GM19239 (cell line): ENCODE data around the gene TMEM41A.

Experiments used
- DNase-seq: peaks from one replicate; pipeline ENCODE4 v3.0.0; 2011; ENCODE audit warnings: low spot score; ENCODE audit not compliant: insufficient read length
- FAIRE-seq: peaks from 2 replicates; lab custom pipeline; 2011; peaks lifted over from hg19 to GRCh38; lab: Jason Lieb, UNC

Gene TMEM41A

DNA sequence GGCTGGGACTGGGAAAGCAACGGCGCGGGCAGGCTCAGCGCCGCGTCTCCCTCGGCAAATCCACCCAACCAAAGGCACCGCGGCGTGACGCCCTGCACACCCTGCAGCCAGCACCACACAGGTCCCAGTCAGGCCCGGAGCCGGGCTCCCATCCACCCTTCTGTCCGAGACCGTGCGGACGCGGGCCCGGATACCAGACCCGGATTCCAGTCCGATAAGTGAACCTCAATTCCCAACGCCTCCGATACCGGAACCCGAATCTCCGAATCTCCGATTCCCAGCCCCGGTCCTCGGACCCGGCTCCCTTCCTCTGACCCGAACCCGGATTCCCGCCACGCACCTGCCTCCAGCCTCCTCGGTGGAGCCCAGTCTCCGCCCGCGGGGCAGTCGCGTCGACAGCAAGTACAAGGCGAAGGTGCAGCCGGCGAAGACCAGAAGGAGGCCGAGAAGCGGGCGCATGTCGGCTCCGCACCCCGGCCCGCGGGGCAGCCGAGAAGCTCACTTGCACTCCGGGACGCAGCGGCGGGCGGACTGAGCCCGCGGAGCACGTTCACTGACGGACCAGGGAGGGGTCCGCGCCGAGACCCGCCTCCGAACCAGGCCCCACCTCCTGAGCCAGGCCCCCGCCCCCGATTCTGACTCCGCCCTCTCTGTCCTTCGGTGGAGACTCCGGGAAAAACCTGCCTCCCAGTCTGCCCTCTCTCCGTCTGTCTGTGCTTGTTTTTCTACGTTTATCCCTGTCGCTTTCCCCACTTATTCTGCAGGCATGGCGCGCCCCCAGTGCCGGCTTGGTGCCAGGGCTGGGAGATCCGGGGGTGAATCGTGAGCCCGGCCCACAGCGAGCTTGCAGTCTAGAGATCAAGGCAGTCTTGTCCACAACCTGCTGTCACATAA, at the start of gene TMEM41A:
Gene TMEM41A, minus strand, starts transcription at position 533 of the 894 bp plus-strand sequence. Its CDS starts 74 bp downstream, at position 459.
- DNase-seq = peak; percentile 88
- FAIRE-seq = peak; percentile 81

DNA sequence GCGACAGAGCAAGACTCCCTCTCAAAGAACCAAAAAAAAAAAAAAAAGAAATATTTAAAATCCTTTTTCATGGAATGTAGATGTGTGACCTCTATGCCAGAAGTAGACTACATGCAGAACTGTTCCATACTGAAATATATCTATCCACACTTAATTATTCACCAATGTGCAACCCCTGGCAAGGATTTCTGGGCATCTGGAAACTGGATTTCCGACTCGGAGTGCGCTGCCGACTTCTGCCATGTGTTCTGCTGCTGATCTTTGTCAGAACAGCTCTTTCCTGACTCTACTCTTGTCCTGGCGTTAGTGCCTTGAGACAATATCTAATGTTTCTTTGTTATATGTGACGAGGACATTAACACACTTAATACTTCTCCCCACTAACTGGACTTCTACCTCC, 41.9 kb upstream of the TMEM41A start:
- FAIRE-seq (no peak), DNase-seq (no peak)

DNA sequence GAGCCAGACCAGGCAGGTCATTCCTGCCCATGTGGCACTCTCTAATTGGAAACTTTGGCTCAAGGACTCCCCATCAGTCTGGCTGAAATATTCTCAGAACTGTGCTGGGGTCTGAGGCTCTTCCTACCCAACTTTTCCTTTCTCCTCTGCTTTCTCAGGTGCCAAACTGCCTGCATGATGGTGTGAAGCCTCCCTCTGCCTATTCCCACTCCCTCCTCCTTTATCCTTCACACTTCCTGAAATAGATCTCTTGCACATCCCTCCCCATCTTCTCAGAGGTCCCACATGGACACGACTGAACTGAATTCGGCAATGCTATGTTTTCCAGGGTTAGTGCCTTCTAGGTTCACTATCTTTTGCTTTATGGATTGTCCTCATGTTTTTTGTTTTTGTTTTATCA, 41.1 kb upstream of the TMEM41A start:
- no peak for FAIRE-seq
- no peak for DNase-seq

DNA sequence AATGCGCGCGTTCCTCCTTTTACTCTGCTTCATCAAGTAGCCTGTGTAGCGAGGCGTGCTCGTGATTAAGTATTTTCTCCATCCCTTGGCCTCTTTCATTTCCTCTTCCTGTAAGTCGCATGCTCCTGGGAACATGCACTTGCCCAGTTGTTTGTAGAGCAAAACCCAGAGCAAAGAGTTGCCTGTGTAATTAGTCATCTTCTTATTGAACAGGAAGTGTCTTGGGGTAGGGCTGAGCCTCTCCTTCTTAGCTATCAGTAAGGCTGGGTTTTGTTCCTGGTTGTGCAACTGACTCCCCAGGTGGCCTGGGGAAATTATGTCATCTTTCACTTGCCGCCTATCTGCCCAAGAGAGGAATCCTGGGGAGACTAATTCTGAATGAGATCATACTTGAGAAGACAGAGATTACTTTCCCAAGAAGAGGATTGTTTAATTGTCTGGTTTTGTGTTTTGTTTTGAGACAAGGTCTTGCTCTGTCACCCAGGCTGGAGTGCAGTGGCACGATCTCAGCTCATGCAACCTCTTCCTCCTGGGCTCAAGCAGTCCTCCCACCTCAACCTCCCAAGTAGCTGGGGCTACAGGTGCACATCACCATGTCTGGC, 38.6 kb upstream of the TMEM41A start:
- peak; percentile 73 for DNase-seq

DNA sequence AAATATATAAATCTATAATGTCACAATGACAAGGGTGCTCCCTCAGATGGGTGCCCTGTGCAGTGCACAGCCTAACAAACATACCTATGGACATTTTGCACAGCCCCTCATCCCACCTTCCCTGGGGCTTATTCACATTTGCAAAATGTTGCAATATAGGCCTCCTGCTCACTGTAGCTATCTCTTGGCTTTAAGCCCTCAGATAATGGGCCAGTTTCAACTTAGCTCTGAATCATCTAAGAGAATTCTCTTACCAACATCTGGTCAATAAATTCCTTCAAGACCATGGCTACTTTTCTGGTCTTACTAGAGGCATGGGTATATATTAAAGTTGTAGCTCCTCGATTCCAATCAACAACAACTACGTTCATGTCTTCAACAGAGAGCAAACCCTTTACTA, 35.7 kb upstream of the TMEM41A start:
- FAIRE-seq (no peak), DNase-seq (no peak)

More for the DNA sequence above, 38.6 kb upstream of the TMEM41A start:
- FAIRE-seq = peak; percentile 99

DNA sequence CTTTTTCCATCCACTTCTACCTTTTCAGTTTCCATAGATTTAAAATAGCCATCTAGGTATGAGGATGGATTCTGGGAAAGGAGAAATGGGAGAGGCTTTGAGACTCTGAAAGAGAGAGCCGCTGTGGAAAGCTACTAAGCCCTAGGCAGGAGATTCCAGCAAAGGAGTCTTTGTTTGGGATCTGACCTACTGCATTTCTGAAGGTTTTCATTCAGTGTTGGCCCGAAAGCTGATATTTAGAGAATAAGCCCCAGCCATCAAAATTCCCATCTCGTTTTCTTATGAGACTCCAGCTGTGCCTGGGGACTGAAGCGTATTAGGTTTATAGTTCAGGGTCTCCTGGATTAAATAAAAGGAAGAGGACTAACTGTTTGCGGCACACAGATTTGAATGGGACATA, 34.1 kb upstream of the TMEM41A start:
- FAIRE-seq (no peak), DNase-seq (no peak)

DNA sequence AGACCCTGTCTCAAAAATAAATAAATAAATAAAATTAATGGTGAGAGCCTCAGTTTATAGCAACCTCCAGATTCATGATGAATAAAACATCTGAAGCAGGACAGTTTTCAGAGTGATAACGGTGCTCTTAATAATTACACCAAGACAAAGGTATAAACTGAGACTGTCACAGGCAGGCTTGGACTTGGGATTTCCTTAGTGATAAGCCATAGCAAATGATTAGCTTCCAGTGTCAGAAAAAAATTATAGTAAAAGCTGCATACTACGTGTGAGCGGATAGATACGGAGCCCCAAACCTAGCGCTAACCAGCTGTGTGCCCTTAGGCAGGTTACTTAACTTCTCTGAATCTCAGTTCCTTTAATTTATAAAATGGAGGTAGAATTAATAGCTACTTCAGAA, 32.0 kb upstream of the TMEM41A start:
- FAIRE-seq (no peak), DNase-seq (no peak)

DNA sequence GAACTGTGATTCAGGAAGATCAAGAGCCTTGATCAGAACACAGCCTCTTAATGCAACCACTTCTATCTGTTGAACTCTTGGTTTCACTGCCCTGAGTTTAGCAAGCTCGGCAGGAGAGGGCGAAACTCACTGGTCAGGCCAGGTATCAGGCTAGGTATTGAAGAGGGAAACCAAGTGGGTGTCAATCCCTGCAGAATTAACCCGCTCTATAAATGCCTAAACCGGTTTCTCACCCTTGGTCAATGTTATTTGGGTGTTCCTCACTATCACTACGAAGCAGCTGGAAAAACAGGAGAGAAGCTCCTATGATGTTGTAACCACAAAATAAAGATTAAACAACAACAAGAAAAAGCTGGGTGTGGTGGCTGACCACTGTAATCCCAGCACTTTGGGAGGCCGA, 29.7 kb upstream of the TMEM41A start:
- FAIRE-seq (no peak), DNase-seq (no peak)

DNA sequence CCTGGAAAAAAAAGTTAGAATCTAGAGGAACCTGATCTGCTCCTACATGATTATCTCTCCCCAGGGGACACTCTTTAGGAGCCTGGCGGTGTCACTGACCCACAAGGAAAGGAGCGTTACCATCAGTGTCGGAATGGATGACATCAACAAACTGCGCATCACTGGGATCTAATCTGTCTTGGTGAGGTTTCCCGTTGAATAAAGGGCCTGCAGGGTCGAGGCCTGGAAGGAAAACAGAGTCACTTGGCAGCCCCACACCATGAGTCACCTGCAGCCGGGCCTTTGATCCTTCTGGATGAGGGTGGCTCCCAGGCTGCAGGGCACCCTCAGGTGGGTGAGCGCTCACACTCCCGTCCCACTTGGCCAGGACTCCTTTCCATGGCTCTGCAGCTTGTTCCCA, 28.5 kb upstream of the TMEM41A start:
- FAIRE-seq = no peak
- DNase-seq = no peak

DNA sequence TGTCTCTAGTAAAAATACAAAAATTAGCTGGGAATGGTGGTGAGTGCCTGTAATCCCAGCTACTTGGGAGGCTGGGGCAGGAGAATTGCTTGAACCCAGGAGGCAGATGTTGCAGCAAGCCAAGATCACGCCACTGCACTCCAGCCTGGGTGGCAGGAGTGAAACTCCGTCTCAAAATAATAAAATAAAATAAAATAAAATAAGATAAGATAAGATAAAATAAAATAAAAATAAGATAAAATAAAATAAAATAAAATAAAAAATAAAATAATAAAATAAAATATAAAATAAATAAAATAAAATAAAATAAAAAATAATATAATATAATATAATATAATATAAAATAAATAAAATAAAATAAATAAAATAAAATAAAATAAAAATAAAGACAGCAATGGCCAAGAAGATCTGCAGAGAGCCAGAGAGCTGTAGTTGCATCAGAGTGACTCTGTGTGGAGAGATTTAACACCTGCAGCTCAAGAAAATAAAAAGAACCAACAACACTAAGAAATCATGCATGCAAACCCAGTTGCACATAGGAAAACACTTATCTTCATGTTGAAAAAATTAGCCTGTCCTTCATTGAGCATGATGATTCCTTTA, 27.6 kb upstream of the TMEM41A start:
- no peak for FAIRE-seq

DNA sequence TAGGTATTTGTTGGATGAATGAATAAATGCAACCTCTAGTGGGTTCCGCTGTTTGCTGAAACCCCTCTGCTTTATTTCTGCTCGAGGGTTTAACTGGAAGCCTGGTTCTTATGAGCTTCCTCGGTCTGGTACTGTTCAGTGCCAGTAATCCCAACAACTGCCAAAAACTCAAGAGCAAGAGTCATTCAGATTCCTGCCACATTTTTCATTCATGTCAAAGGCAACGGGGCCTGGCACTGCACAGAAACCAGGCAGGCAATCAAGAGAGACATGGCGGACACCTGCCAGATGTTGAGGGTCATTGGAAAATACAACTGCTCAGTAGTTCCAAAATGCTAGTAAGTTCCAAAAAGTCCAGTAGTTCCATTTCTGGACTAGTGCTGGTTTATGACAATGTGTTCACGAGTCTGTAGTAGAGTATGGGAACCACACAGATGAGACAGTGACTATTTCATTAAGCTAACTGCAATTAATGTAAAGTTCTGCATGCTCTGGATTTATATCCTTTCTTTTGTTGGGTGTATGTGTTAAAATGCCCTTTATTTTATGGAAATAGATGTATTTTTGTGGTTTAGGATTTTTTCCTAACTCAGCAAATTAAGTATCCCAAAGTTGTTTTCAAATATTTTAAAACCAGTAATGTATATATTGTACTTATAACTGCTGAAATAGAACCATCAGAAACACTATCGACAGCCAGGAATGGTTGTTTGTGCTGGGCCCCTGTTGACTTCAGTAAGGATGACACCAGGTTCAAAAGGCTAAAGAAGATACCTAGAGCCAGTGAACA, 22.7 kb upstream of the TMEM41A start:
- no peak for FAIRE-seq
- DNase-seq = no peak

More for the DNA sequence above, 27.6 kb upstream of the TMEM41A start:
- no peak for DNase-seq

DNA sequence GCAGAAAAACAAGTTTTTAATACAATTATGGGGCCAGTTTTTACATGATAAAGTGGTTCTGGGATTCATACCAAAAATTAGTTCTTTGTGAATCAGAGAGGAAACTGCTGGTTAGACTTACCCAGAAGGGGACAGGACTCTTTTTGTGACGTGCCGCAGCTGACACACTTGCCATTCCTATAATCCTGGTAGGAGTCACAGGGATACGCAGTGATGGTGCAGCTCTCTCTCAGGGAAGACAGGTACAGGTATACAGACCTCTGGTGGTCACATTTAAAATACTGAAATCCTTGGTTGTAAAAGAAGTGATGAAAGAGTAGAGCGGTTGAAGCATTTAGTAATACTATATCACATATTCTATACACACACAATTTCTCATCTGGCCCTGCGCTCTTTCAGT, 20.2 kb upstream of the TMEM41A start:
- FAIRE-seq = no peak
- DNase-seq = no peak

DNA sequence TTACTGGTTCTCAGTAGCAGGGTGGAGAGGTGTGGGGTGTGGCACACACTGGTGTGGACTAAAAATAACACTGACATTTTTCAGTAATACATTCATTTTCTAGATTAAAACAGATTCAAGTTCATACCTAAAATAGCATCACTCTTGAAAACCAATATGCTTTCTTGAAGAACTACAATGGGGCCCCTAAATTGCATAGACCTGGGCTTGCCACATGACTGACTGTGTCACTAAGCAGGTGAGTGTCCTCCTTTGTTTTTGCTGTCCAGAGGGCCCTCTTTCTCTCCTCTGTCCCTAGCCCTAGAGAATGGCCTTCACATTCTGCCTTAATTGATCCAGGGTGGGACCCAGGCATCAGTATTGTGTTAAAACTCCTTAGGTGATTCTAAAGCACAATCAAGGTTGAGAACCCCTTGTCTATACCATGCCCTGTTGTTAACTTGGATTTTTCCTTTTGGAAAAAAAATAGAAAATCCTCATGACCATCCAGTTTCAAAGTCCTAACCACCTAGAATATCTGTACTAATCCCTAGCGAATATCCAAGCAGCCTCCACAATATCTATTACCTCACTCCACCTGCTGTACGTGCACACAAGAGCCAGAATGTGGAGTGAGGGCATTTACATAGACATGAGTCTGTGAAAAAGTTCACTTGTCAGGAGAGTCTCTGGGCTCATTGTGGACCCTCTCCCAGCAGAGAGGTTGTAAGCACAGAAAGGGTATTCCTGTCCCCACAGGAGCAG, 18.7 kb upstream of the TMEM41A start:
- DNase-seq (no peak), FAIRE-seq (no peak)

DNA sequence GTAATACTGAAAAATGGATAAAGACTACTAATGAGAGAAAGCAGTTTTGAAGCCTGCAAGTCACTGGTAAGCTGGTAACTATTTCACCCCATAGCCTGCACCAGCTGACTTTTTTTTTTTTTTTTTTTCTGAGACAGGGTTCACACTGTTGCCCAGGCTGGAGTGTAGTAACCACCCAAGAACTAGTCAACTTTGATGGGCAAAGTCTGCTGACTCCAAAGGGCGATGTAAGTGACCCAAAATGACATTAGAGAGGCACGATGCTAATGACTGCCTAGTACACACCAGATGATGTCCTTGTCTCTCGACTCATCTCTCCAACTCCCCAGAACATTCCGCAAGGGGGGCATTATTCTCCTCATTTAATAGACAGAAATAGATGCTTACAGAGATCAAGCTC, 12.9 kb upstream of the TMEM41A start:
- FAIRE-seq (no peak), DNase-seq (no peak)

DNA sequence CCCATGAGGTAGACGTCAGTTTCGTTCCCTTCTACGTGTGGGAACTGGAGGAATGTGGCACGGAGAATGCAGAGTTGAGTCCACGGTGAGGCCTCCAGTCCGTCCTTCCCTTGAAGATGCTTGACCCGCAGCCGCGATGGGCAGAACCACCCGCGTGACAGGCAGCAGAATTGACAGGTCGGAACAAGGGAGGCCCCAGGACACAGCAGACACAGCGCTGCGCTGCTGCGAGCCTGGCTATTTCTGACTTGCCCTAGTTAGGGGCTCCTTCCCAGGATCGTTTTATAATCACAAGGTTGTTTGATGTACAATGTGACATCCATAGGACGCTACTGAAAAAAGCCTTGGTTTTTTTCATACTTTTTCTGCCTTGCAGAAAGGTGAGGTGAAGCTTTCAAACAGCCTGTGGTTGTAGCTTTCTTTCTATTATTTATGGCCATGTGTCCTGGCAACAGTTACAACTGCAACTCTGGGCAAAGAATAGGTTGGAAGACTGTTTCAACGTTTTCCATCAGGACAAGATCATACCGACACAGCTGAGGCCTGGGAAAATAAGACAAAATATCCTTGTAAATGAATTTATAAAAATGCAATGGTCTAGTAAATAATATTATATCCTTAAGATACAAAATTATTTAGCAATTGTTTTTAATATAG, 9.6 kb upstream of the TMEM41A start:
- DNase-seq (no peak), FAIRE-seq (no peak)

DNA sequence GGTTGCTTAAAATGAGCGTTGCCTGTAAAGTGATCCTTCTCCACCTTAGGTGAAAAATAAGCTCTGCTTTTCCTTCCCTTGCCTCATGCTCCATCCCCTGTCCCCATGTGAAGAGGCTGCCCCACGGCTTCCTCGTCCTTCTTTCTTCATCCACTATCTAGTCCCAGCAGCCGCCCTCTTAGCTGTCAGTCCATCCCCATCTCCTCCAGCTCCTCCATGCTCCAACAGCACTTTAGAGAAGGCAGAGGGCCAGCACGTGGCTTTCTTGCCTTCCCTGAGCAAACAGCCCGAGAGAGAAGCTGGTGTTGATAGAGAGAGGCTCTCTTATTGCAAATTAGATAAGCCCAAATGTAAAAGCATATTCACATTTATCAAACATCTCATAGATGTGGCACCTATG, 9.0 kb upstream of the TMEM41A start:
- no peak for FAIRE-seq
- no peak for DNase-seq

DNA sequence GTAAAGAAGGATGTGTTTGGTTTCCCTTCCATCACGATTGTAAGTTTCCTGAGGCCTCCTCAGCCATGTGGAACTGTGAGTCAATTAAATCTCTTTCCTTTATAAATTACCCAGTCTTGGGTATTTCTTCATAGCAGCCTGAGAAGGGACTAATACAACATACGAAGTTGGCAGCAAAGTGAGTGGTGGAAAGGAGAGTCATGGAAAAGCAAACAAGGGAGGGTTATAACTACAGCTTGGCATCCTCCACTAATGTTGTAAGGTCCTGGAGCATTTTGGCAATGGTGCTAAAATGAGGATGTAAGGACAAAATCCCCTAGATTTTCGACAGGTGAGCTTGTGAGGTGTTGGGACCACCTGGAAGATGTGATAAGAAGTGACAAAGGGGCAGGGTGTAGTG, 5.8 kb upstream of the TMEM41A start:
- DNase-seq = no peak
- no peak for FAIRE-seq

DNA sequence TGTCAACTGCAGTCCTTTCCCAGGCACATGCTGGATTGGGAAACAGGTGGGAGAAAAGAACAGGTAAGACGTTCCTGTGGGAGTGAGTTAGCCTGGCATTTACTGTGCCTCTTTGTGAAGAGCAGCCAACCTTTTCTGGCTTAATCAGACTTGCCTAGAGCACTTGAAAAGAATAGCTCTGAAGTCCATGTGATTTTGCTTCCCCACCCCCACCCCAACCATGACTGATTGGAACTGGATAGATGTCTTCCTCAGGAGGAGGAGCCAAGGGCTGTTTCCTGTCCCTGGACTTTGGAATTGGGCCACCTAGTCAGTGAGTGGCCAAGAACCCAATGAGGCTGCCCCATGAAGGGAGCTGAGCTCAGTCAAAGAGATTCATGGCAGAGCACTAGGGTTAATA, 4.7 kb upstream of the TMEM41A start:
- DNase-seq (no peak), FAIRE-seq (no peak)

DNA sequence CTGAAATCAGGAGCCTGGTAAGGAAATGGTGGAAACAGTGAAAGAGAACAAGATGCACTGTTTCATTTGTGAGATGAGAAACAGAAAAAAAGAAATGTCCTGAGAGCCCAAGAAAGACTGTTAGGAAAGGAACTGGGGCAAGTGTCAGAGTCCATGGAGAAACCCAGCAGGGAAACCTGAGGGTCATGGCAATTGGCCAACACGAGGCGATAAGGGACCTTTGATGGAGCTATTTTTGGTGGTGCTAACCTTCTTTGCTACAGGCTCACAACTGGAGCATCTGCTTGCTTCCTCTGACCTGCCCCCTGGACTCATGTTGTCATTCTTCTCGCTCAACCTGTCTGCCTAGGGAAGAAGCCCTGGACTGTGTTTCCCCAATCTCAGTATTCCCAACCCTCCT, 4.2 kb upstream of the TMEM41A start:
- FAIRE-seq = no peak
- no peak for DNase-seq
